ENCODE data around the gene NCAPG2.

Gene NCAPG2

DNA sequence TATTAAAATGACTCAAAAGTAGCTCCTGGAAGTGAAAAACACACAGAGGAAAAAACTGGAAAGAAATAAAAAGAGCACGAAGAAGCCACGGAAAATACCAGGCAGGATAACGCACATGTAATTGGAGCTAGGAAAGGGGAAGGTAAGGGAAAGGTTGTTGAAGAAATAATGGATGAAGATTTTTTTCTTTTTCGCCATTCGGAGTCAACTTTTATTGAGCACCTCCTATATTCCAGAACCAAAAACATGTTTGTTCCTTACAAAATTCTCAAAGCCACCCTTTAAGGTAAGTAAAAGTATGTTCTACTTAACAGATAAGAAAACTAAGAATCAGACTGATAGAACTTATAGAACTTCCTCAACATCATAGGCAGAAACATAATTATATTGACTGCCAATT is 84.2 kb downstream of the NCAPG2 start:
- Histone ChIP-seq H2AFZ (ENCODE audit: low read depth, low read length) (no peak overlapping the region), H3K4me1 (ENCODE audit: insufficient read depth, low read length) (no peaks in the 10 kb centered on the region)
- no peak for ATAC-seq (ENCODE audit: insufficient read depth, low read depth)

DNA sequence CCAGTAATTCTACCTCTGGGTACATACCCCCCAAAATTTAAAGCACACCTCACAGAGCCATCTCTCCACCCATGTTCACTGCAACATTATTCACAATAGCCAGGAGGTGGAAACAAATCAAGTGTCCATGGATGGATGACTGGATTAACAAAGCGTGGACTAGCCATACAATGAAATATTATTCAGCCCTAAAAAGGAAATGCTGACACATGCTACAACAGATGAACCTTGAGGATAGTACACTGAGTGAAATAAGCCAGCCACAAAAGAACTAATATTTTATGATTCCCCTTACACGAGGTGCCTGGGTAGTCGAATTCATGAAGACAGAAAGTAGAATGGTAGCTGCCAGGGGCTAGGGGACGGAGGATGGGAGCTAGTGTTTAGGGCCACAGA is 85.9 kb downstream of the NCAPG2 start:
- no peak overlapping the region for H2AFZ ChIP-seq (ENCODE audit: low read depth, low read length)
- no peaks in the 10 kb centered on the region for H3K9me3 ChIP-seq (ENCODE audit: insufficient read depth, low read length, severe bottlenecking)
- no peaks in the 10 kb centered on the region for H3K27me3 ChIP-seq (ENCODE audit: insufficient read depth, low read length, poor library complexity)
- H3K4me3 ChIP-seq (ENCODE audit: low read depth in 1 of 2, low read length in 2 of 2), result no peak overlapping the region
- H4K20me1 ChIP-seq (ENCODE audit: insufficient read depth, low read length), result no peaks in the 10 kb centered on the region
- no peak overlapping the region for H3K27ac ChIP-seq (ENCODE audit: low read length)
- peaks cover 39% of the 10 kb centered on the region for H3K36me3 ChIP-seq (ENCODE audit: insufficient read depth, low read length)
- no peaks in the 10 kb centered on the region for H3K4me1 ChIP-seq (ENCODE audit: insufficient read depth, low read length)
- no peak for ATAC-seq (ENCODE audit: insufficient read depth, low read depth)
- no peak overlapping the region for H3K4me2 ChIP-seq (ENCODE audit: insufficient read depth, low read length)
- no peak overlapping the region for H3K9ac ChIP-seq (ENCODE audit: low read depth, low read length)
- no peak for DNase-seq
- no peaks in the 10 kb centered on the region for H3K79me2 ChIP-seq (ENCODE audit: insufficient read depth, low read length)
- TF ChIP-seq EZH2 (IDR thresholded peaks at IDR 0.05; ENCODE audit: borderline replicate concordance, low read depth, low read length, severe bottlenecking), result no peak
- TF ChIP-seq, protein P1, sequence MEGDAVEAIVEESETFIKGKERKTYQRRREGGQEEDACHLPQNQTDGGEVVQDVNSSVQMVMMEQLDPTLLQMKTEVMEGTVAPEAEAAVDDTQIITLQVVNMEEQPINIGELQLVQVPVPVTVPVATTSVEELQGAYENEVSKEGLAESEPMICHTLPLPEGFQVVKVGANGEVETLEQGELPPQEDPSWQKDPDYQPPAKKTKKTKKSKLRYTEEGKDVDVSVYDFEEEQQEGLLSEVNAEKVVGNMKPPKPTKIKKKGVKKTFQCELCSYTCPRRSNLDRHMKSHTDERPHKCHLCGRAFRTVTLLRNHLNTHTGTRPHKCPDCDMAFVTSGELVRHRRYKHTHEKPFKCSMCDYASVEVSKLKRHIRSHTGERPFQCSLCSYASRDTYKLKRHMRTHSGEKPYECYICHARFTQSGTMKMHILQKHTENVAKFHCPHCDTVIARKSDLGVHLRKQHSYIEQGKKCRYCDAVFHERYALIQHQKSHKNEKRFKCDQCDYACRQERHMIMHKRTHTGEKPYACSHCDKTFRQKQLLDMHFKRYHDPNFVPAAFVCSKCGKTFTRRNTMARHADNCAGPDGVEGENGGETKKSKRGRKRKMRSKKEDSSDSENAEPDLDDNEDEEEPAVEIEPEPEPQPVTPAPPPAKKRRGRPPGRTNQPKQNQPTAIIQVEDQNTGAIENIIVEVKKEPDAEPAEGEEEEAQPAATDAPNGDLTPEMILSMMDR (IDR thresholded peaks at IDR 0.05; ENCODE audit: borderline replicate concordance, extremely low read depth, low read length, poor library complexity, severe bottlenecking), result no peak

More for the DNA sequence above, 84.2 kb downstream of the NCAPG2 start:
- TF ChIP-seq, protein P1 (IDR thresholded peaks at IDR 0.05; ENCODE audit: borderline replicate concordance, extremely low read depth, low read length, poor library complexity, severe bottlenecking), result no peak
- TF ChIP-seq EZH2 (IDR thresholded peaks at IDR 0.05; ENCODE audit: borderline replicate concordance, low read depth, low read length, severe bottlenecking), result no peak
- Histone ChIP-seq H3K79me2 (ENCODE audit: insufficient read depth, low read length) (no peaks in the 10 kb centered on the region), H3K9me3 (ENCODE audit: insufficient read depth, low read length, severe bottlenecking) (no peaks in the 10 kb centered on the region), H3K36me3 (ENCODE audit: insufficient read depth, low read length) (peaks cover 42% of the 10 kb centered on the region), H3K27me3 (ENCODE audit: insufficient read depth, low read length, poor library complexity) (no peaks in the 10 kb centered on the region), H3K9ac (ENCODE audit: low read depth, low read length) (no peak overlapping the region), H3K4me3 (ENCODE audit: low read depth in 1 of 2, low read length in 2 of 2) (no peak overlapping the region), H4K20me1 (ENCODE audit: insufficient read depth, low read length) (no peaks in the 10 kb centered on the region), H3K4me2 (ENCODE audit: insufficient read depth, low read length) (no peak overlapping the region), H3K27ac (ENCODE audit: low read length) (no peak overlapping the region)
- no peak for DNase-seq

DNA sequence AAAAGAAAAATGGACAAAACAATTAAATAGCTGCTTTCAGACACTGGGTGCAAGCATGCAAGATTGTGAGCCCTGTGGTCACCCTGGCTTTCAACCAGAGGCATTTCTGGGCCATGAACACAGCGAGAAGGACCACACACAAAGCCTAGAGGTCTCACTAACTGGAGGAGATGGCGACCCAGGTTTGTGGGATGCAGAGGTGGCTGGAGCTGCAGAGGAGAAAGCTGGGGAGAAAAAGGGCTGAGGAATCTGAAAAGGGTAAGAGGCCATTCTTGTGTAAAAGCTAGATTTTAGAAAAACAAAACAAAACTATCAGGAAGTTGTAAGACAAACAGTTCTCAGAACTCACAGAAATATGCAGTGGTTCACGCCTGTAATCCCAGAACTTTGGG is 86.9 kb downstream of the NCAPG2 start:
- no peaks in the 10 kb centered on the region for H3K27me3 ChIP-seq (ENCODE audit: insufficient read depth, low read length, poor library complexity)
- TF ChIP-seq, protein P1 (IDR thresholded peaks at IDR 0.05; ENCODE audit: borderline replicate concordance, extremely low read depth, low read length, poor library complexity, severe bottlenecking), result no peak
- TF ChIP-seq EZH2 (IDR thresholded peaks at IDR 0.05; ENCODE audit: borderline replicate concordance, low read depth, low read length, severe bottlenecking), result no peak
- H3K79me2 ChIP-seq (ENCODE audit: insufficient read depth, low read length), result no peaks in the 10 kb centered on the region
- H3K4me1 ChIP-seq (ENCODE audit: insufficient read depth, low read length), result no peaks in the 10 kb centered on the region
- H3K36me3 ChIP-seq (ENCODE audit: insufficient read depth, low read length), result peaks cover 39% of the 10 kb centered on the region
- no peak overlapping the region for H2AFZ ChIP-seq (ENCODE audit: low read depth, low read length)
- no peak overlapping the region for H3K9ac ChIP-seq (ENCODE audit: low read depth, low read length)
- H3K9me3 ChIP-seq (ENCODE audit: insufficient read depth, low read length, severe bottlenecking), result no peaks in the 10 kb centered on the region
- ATAC-seq (ENCODE audit: insufficient read depth, low read depth), result no peak
- H3K4me3 ChIP-seq (ENCODE audit: low read depth in 1 of 2, low read length in 2 of 2), result no peak overlapping the region
- no peak overlapping the region for H3K4me2 ChIP-seq (ENCODE audit: insufficient read depth, low read length)
- DNase-seq, result no peak
- no peaks in the 10 kb centered on the region for H4K20me1 ChIP-seq (ENCODE audit: insufficient read depth, low read length)
- H3K27ac ChIP-seq (ENCODE audit: low read length), result no peak overlapping the region

DNA sequence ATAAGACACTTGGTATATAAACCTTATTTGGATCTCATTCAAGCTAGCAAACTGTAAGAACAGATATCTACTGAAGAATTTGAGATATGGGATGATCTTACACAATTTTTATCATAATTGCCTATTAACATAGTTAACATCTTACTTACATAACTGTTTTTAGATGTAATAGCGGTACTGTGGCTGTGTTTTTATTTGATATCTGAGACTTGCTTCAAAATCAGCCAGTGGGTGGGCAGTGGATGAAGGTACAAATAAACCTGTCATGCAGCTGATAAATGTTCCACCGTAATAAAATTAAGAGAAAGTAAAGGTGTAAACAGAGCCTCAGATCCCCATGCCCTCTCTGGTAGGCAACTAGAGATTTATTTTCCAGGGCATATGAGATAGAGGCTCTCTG is 88.6 kb downstream of the NCAPG2 start:
- Histone ChIP-seq H3K4me1 (ENCODE audit: insufficient read depth, low read length) (no peaks in the 10 kb centered on the region), H3K4me2 (ENCODE audit: insufficient read depth, low read length) (no peak overlapping the region), H3K9ac (ENCODE audit: low read depth, low read length) (no peak overlapping the region), H3K36me3 (ENCODE audit: insufficient read depth, low read length) (peaks cover 47% of the 10 kb centered on the region), H3K4me3 (ENCODE audit: low read depth in 1 of 2, low read length in 2 of 2) (no peak overlapping the region), H3K27ac (ENCODE audit: low read length) (no peak overlapping the region), H2AFZ (ENCODE audit: low read depth, low read length) (no peak overlapping the region), H3K79me2 (ENCODE audit: insufficient read depth, low read length) (no peaks in the 10 kb centered on the region), H4K20me1 (ENCODE audit: insufficient read depth, low read length) (no peaks in the 10 kb centered on the region), H3K27me3 (ENCODE audit: insufficient read depth, low read length, poor library complexity) (no peaks in the 10 kb centered on the region), H3K9me3 (ENCODE audit: insufficient read depth, low read length, severe bottlenecking) (no peaks in the 10 kb centered on the region)
- TF ChIP-seq, protein P1 (IDR thresholded peaks at IDR 0.05; ENCODE audit: borderline replicate concordance, extremely low read depth, low read length, poor library complexity, severe bottlenecking), result no peak
- TF ChIP-seq EZH2 (IDR thresholded peaks at IDR 0.05; ENCODE audit: borderline replicate concordance, low read depth, low read length, severe bottlenecking), result no peak
- no peak for DNase-seq
- no peak for ATAC-seq (ENCODE audit: insufficient read depth, low read depth)
